ENCODE data around the gene HBQ1.

GRCh38 chr16:160691-161190 lies 19.5 kb upstream of the HBQ1 start:
- no peak for TF ChIP-seq CTCF (IDR thresholded peaks at IDR 0.05)
- TF ChIP-seq POLR2AphosphoS5 (IDR thresholded peaks at IDR 0.05): no peak

Measured in prostate gland (tissue), 2 donors.